ENCODE measurements around the gene NOVA2.

NOVA2 gene, protein sequence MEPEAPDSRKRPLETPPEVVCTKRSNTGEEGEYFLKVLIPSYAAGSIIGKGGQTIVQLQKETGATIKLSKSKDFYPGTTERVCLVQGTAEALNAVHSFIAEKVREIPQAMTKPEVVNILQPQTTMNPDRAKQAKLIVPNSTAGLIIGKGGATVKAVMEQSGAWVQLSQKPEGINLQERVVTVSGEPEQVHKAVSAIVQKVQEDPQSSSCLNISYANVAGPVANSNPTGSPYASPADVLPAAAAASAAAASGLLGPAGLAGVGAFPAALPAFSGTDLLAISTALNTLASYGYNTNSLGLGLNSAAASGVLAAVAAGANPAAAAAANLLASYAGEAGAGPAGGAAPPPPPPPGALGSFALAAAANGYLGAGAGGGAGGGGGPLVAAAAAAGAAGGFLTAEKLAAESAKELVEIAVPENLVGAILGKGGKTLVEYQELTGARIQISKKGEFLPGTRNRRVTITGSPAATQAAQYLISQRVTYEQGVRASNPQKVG

DNA sequence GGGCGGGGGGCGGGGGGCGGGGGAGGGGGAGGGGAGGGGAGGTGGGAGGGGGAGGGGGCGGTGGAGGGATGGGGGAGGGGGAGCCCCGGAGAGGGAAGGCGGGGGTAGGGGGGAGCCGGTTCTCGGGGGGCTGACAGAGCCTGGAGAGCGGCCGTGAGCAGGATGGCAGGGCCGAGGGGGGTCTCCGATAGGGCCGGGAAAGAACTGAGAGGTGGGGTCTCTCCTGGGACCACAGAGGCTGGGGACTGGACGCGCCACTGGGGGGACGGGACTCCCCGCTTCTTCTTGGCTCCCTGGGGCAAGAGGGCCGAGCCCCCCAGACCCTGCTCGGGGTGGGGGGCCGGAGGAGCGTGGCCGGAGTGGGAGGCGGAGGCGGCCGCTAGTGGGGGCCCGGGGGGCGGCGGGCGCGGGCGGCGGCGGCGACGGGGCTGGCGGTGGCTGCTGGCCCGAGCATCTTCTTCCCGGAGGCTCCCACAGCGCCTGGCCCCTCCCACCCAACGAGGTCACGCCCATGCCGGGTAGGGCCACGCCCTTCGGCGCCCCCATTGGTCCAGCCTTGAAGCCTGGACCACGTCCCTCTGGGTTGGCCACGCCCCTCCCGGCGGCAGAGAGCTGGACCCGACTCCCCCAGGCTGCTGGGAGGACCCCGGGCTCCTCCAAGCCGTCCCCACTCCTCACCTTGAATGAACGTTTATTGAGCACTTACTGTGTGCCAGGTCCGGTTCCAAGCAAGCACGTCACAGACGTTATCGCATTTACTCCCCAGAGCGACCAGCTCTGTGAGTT lies at the start of gene NOVA2:
TSS of gene NOVA2 (minus strand) at position 313 of the 786 bp plus-strand sequence. CDS start 514 bp downstream, outside the sequence.
- peak in 56 of 58 donors; percentile 39 to 97 (median 84) for DNase-seq

DNA sequence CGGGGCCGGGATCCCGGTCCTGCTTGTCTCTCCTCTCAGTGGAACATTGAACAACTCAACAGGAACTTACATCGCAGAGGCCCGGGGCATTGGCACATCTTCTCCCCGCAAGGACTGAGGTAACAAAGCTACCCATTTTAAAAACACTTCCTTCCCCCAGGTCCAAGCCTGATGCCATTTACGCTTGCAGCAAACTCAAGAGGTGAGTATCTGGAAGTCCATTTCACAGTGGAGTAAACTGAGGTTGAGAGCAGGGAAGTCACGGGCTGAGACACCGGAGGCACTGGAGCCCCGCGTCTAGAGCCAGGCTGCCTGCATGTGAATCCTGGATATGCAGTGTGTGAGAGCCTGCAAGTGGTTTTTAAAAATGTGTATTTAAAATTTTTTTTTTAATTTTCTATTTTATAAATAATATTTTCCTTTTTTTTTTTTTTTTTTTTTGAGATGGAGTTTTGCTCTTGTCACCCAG lies 49.7 kb upstream of the NOVA2 start:
- DNase-seq: no peak

DNA sequence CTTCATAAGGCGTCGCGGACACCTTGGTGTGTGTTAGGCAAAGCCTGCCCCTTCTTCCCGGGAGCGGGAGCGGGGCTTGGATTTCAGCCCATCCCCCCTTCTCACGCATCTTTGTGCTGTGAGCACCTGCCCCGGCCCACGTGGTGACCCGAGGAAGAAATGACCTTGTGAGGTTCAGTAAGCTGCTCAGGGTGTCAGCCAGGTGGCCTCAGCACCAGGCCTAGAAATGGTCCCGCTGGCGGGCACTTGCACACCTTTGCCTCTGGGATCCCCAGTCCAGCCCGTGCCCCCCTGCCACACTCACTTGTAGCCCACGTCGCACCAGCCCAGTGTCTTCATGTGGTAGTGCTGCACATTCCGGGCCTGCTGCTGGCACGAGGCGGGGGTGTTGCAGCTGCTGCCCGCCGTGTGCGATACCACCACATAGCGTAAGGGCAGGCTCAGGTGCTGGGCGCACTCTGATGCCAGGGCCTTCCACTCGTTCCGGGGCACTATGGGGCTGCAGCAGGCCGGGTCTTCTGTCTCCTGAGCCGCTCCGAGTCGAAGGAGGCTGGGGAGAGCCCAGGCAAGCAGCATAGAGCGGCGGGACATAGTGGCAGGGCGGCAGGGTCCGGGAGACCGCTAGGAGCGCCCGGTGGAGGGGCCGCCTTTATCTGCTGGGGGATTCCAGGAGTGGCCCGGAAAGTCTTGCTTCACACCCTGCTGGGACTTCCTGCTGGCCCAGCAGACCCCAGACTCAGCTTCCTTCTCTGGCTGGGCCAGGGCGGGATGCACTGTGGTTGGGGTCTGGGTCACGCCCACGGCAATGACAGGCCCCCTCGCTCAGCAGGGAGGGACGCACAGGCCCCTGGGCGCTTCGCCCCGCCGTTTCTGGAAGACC lies 49.0 kb upstream of the NOVA2 start, which contains the start of gene PGLYRP1:
TSS of gene PGLYRP1 (minus strand) at position 623 of the 880 bp plus-strand sequence. CDS start at position 591, 32 bp downstream.
- no peak for DNase-seq

DNA sequence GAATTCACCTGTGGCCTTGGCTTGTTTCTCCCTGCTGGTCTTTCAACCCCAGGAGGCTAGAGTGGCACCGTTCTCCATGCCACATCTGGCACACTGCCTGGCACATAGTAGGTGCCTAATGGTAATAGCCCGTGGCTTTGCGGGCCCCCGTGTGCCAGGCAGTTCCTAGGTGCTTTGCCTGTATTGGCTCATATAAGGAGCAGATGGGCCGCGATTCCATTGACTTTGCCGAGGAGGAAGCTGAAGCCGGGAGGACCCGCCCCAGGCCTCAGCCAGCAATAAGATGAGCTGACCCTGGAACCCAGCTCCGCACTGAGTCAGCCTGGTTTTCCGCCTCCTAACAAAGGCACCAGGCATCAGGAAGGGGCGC lies 48.4 kb upstream of the NOVA2 start:
- no peak for DNase-seq

DNA sequence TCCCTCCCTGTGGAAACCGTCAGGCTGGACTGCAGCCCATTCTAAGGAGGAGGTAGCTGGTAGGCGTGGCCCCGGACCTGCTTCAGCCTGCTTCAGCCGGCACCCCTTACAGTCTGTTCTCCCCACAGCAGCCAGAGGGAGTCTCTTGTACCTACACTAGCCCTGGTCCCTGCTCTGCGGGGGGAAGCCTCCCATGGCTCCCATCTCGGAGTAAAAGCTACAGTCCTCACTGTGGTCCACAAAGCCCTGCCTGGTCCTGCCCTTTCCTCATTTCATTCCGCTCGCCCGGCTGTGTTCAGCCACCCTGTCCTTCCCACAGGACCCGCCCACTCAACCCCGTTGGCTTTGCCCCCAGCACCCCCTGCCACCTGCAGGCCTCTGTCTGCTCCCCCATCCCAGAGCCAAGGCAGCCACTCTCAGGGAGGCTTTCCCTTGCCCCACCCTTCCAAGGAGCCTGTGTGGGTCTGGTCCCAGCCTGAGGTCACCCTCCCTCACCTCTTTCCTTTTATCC lies 47.9 kb upstream of the NOVA2 start:
- DNase-seq: peak in 2 of 58 donors; percentile 4 to 16

DNA sequence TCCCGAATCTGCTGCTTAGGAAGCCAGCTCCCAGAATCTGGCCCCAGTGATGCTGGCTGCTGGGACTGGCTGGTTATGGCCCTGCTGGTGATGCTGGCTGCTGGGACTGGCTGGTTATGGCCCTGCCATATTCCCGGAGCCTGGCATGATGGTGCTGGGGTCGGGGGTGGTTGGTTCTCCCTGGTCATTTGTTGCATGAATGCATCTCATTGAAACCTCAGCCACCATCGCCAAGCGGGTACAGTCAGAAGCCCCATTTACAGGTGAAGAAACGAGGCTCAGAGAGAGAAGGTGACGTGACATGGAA lies 47.1 kb upstream of the NOVA2 start:
- DNase-seq: peak in 2 of 58 donors; percentile 10 to 11

DNA sequence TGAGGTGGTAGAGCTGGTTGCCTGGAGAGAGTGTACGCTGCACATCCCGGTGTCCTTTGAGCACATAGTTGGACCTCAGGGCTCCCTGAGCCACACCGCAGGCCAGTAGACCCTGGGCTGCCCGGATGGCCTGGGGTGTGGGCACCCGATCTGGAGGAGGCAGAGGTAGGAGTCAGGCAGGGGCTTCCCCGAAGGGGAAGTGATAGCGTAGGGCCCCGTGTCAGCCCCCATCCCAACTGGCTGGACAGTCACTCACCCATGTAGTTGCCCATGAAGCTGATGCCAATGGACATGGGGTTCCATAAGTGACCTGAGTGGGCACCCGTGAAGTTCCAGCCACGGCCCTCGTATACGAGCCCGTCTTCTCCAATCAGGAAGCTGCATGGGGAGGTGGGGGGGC lies 45.6 kb upstream of the NOVA2 start:
- no peak for DNase-seq

DNA sequence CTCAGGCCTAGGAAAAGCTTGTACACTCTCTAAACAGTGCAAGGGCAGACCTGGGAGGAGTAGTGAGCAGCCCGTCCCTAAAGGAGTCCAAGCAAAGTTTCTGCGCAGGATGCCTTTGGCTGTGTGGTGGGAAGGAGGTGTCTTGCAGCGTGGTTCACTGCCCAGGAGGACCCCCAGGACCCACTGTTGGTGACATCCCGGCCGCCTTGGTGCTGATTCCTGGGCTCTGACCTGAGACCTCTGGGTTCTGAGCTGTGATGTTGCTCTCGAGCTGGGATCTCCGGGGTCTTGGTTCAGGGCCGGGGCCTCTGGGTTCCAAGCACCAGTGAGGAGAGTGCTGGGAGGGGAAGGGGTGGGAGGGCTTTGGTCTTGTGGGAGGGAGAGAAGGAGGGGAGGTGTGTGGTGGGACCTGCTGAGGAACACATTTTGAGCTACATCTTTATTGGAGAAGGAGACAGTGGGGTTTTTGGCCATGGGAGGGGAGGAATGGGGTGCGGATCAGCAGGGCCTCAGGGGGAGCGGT lies 45.1 kb upstream of the NOVA2 start:
- no peak for DNase-seq

DNA sequence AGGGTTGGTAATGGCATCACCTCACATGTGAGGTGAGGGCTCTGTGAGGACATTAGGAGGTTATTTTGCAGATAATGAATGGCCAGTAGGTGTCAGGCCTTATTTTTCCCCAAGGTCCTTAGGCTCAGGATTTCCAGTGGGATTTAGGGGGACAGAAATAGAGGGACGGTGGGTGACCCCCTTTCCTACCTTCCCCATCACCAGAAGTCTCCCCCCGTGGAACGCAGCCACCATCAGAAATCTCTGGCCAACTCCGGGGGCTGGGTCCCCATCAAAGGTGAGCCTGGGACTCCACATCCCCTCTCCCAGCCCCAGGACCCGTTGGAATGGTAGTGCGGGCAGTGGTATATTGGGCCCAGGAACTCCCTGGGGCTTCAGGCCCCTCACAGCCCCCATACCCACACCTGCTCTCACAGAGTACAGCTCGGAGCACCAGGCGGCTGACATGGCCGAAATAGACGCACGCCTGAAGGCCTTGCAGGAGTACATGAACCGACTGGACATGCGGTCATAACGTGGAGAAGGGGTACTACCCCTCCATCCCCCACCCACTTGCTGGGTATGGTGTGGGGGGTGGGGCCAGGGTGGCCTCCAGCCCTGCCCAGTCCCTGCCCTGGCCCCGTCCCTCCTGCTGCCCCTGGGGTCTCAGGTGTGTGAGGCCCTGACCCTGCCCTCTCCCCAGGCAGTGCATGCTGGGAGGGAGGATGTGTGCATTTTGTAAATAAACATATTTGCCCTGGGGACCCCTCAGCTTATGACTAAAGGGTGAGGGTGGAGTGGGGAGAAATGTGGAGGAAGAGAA lies 44.4 kb upstream of the NOVA2 start:
- DNase-seq: no peak

DNA sequence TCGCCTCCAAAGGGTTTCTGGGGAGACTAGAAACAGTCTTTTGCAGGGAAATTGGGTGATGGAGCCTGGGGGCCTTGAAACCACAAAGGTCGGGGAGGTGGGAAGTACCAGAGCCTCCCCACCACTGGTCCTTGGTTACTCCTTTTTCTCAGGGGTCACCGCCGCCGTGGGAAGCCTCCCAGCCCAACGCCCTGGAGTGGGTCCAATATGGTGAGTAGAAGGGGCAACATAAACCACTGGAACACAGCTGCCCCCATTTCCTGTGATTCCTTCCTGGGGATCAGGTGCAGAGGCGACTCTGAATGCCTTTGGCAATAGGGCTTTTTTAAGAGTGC lies 43.4 kb upstream of the NOVA2 start:
- no peak for DNase-seq

DNA sequence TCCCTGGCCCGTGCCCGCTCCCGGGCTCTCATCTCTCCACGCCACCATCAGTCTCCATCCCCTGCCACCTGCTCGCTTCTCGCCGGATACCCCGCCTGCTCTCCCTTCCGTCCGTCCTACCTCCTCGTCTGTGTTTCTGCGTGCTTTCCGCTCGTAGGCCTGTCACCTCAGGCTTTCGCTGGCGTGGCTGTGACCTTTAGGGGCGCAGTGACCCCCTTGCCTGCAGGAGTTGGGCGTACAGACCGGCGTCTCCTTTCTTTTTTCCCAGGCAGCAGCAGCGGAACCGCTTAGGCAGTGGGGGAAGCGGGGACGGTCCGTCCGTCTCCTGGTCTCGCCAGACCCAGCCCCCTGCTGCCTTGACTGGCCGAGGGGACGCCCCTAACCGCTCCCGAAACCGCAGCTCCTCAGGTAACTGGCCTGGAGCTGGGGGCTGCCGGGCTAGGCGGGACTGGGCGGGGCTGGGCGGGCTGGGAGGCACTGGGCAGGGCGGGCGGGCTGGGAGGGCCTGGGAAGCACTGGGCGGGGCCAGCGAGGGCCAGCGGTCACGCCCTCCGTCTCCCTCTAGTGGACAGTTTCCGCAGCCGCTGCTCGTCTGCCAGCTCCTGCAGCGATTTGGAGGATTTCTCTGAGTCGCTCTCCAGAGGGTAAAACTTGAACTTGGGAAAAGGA lies 42.9 kb upstream of the NOVA2 start:
- peak in 55 of 58 donors; percentile 14 to 82 (median 63) for DNase-seq

DNA sequence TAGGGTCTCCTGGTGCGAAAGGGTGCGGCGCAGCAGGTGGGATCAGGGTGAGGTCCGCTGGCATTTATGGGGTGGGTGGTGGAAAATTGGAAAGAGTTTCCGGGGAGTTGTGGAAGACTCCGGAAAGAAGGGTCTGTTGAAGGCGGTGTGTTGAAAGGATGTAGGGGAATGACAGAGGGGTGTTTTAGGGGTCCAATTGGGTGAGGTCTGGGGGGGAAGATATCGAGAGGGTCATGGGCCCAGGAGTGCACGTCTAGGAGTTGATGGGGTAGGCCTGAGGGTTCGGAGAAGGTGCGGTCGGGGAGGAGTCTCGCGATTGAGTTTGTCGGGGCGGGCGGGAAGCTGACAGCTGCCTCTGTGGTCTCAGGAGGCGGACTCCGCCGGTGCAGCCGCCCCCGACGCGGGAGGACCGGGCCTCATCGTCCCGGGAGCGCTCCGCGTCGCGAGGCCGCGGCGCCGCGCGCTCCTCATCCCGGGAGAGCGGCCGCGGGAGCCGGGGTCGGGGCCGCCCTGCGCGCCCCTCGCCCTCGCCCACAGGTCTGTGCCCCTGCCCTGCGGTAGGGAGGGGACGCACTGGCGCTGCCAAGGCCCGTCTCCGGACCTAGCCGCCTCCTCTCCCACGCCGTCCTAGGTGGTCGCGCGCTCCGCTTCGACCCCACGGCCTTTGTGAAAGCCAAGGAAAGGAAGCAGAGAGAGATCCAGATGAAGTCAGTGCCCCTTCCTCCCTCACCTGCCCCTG lies 42.2 kb upstream of the NOVA2 start:
- no peak for DNase-seq

DNA sequence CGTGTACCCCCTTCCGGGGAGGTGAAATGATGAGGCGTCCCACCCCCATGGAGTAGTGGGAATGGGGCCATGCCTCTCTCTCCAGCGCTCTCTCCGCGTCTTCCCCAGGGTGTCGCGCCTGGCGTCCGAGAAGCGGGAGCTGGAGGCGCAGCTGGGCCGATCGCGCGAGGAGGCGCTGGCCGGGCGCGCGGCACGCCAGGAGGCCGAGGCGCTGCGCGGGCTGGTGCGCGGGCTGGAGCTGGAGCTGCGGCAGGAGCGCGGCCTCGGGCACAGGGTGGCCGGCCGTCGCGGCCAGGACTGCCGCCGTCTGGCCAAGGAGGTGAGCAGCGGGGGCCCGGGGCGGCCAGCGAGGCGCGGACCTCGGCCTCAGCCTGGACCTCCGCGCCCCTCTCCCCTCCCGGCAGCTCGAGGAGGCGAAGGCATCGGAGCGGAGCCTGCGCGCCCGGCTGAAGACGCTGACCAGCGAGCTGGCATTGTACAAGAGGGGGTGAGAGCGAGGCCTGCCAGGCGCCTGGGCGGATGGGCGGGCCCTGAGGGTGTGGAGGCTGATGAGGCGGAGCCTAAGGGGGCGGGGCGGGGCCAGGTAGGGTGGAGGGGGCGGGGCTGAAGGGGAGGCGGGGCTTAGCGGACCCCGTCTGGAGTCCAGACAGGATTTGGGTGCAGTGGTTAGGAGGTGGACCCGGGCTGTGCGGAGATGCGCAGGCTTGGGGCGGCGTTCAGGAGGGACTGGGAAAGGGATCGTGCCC lies 41.4 kb upstream of the NOVA2 start:
- peak in 12 of 58 donors; percentile 5 to 40 (median 18) for DNase-seq

DNA sequence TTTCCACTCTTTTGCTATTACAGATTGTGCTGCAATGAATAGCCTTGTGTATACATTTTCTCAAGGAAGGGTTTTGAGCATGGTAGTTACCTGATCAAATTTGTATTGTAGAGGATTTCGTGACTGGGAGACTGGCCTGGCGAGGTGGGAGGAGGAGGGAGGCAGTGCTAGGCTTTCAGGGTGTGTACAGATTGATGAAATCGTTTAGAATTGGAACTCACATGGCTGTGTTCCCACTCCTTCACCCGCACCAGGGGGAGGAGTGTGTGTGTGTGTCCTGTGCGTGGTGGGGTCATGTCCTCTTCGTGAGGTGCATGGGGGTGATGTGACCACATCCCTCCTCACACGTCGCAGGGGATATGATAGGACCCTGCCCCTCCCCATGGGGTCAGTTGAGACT lies 40.9 kb upstream of the NOVA2 start:
- DNase-seq: no peak

DNA sequence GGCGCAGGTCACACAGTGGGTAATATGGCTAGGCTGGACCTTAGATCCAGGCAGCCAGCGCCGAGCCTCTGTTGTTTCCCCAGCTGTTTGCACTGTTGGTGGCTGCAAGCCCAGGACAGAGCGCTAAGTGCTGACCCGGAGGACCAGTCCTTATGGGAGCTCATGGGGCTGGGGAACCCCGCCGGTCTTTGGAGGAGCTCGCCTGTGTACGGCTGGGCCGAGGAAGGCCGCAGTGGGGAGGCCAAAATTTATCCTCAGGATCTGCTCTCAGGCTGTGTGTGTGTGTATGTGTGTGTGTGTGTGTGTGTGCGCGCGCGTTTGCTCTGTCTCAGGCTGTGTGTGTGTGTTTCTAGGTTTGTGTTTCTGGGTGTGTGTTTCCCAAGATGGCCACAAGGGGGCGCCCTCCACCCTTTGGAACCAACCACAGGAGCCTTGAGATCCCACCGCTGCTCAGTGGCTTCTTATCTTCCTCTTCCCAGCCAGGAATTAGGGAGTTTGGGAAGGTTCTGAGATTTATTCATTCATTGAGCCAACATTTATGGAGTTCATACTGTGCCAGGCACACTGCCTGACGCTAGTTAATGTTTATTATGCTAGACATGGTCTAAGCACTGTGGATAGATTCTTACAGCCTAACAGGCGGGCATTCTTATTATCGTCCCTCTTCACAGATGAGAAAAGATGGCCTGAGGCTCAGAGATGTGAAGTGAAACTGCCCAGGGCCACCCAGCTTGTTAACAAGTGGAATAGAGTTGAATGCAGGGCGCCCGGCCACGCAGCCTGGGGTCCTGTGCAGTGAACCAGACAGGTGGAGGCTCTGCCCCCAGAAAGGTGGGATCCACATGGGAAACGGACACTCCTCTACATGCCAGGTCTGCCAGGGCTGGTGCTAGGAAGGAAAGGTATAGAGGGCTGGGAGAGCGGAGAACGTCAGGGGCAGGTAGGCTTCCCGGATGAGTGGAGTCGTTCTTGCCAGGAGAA lies 36.2 kb upstream of the NOVA2 start:
- DNase-seq: peak in 56 of 58 donors; percentile 7 to 88 (median 60)

DNA sequence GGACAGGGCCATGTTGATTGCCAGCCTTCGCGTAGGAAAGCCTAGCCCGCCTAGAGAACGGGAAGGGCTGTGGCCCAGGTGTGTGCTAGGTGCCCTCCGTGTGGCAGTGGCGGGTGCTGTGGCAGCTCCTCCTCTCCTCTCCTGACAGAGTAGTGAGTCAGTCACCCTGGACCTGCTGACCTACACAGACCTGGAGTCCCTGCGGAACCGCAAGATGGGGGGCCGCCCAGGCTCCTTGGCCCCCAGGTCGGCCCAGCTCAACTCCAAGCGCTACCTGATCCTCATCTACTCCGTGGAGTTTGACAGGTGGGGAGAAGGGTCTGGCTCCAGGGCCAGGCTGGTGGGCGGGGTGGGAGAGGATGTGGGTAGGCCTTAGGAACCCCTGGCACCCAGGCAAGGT lies 32.7 kb upstream of the NOVA2 start:
- DNase-seq: no peak

Data from anterior cingulate cortex (tissue), 58 donors.